Activated CD4-positive, alpha-beta T cell treated with anti-CD3 and anti-CD28 coated beads, Interleukin-2, amount 10 ng/mL, durations not matched to agents 24 days and 14 days (primary cell): ENCODE measurements around the gene RNASEL. TPM values are rescaled to one million over a fixed set of nuclear protein-coding genes. Genes with fewer than 3 reads are reported as not detected.

ENCODE experiments used
- DNase-seq: peaks from one replicate; pipeline ENCODE4 v3.0.0; 2022
- H3K27ac Mint-ChIP-seq: one replicate; pipeline ENCODE4 v1.8.0; 2022; ENCODE audit warnings: mild to moderate bottlenecking, mixed read lengths
- H3K27me3 Mint-ChIP-seq: one replicate; pipeline ENCODE4 v1.8.0; 2022; ENCODE audit warnings: mixed read lengths
- H3K36me3 Mint-ChIP-seq: one replicate; pipeline ENCODE4 v1.8.0; 2022; ENCODE audit warnings: low read depth, mild to moderate bottlenecking, mixed read lengths
- H3K4me1 Mint-ChIP-seq: one replicate; pipeline ENCODE4 v1.8.0; 2021; ENCODE audit warnings: mixed read lengths
- H3K4me3 Mint-ChIP-seq: one replicate; pipeline ENCODE4 v1.8.0; 2022; ENCODE audit warnings: mild to moderate bottlenecking, moderate library complexity, mixed read lengths
- H3K9me3 Mint-ChIP-seq: one replicate; pipeline ENCODE4 v1.8.0; 2021; ENCODE audit warnings: mixed read lengths
- intact Hi-C: fragments of 100-400 bp; cut with micrococcal nuclease; formaldehyde crosslinking; loops from one replicate; pipeline ENCODE4 v1.15.1; 2023
- total RNA-seq: library from RNA; stranded (reverse); gene quantifications from 2 replicates; pipeline ENCODE4 v1.2.3, GENCODE V29; 2022

The RNASEL gene
- total RNA-seq, 1 donor from 2014 or later = 4.8 TPM

DNA sequence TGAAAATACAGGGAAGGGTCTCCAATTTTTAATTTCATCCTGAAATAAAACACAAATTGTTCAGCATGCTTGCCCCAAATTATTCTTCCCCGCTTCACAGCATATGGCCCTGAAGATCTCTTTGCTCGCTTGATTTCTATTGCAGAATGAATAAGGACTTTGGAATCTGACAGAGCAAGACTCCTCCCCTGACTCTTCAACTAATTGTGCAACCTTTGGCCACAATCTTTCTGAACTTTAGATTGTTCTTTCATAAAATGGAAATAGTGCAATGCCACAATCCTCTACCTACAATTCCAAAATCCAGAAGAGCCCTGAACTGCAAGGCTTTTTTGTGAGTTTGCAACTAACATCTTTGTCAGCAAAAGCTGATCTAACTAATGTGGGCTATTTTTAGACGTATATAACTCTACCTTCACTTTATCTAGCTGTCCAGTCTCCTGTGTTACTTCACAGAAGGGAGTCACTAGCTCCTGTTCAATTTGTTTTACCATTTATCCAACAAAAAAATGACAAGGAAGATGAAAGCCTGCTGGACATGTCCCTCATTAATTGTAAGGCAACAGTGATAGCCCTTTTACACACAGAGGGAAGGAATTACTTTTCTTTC is 13.4 kb downstream of the RNASEL start:
- no peaks in the 10 kb centered on the region for H3K9me3 Mint-ChIP-seq
- no peak overlapping the region for H3K4me3 Mint-ChIP-seq
- no peaks in the 10 kb centered on the region for H3K27me3 Mint-ChIP-seq
- peaks cover 34% of the 10 kb centered on the region for H3K36me3 Mint-ChIP-seq
- intact Hi-C loops = no loop called here
- H3K4me1 Mint-ChIP-seq = peaks cover 3% of the 10 kb centered on the region
- no peak for DNase-seq
- H3K27ac Mint-ChIP-seq = no peak overlapping the region

DNA sequence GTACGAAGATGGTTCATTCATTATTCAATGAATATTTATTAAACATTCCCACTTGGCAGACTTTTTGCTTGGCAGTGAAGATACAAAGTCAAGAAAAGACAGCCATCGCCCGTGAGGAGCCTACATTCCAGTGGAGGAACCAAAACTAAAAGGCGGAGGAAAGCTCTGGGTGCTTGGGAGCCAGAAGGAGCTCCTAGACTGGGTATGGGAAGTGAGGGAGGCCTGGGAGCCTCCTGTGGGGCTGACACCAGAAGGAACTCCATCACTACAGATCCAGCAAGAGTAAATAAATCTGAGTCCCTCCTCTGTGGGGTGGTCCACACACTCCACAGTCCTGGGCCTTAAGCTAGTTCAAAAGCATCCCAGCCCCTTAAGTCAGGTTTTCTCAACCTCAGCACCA is 14.9 kb downstream of the RNASEL start:
- Mint-ChIP-seq H3K4me1 (no peaks in the 10 kb centered on the region), H3K9me3 (no peaks in the 10 kb centered on the region), H3K27me3 (no peaks in the 10 kb centered on the region), H3K4me3 (no peak overlapping the region), H3K27ac (no peak overlapping the region), H3K36me3 (peaks cover 22% of the 10 kb centered on the region)
- no peak for DNase-seq
- intact Hi-C loops = no loop called here

DNA sequence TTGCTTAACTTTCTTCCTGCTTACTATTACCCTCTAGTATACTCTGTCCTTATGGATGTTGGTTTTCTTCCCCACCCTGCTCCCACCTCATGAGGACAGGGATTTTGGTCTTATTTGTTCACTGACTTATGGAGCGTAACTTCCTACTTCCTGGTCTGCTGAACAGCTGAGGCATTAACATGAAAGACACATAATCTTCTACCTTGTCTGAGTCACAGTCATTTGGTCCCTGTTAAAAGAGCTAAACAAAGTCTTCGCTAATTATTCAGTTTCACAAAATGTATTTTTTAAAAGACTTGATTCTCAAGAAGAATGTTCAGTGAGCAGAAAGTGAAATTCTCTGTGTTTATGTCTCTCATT is 18.5 kb downstream of the RNASEL start:
- H3K27me3 Mint-ChIP-seq = no peaks in the 10 kb centered on the region
- intact Hi-C loops = no loop called here
- peaks cover 9% of the 10 kb centered on the region for H3K36me3 Mint-ChIP-seq
- no peak overlapping the region for H3K4me3 Mint-ChIP-seq
- H3K27ac Mint-ChIP-seq = no peak overlapping the region
- DNase-seq = no peak
- no peaks in the 10 kb centered on the region for H3K9me3 Mint-ChIP-seq
- H3K4me1 Mint-ChIP-seq = no peaks in the 10 kb centered on the region

DNA sequence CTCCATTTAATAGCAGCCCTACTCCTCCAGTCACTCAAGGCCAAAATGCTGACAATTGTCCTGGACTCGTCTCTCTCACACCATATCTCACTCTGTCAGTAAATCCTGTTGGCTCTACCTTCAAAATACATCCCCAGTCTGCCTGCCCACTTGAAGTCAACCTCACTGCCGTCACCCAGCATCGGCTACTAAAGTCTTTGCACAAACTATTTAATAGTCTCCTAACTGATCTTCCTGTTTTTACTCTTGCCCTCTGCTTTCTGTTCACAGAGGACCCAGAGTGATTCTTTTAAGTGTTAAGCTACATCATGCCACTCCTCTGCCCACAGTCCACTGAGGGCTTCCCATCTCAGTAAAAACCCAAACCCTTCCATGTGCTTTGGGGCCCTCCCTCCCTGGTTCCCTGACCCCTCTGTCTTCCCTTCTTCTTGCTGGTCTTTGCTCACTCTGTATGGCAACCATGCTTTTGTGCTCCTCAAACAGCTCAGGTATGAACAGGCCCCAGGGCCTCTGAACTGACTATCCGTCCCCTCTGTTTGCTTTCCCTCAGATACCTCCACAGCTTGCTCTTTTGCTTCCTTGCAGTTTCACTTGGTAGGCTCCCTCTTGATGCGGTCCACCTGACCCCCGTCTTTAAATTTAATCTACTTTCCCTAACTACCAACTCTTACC is 19.0 kb downstream of the RNASEL start:
- Mint-ChIP-seq H3K4me3 (no peak overlapping the region), H3K27ac (no peak overlapping the region), H3K4me1 (no peaks in the 10 kb centered on the region), H3K9me3 (no peaks in the 10 kb centered on the region), H3K36me3 (peaks cover 5% of the 10 kb centered on the region), H3K27me3 (peaks cover 4% of the 10 kb centered on the region)
- no peak for DNase-seq
- intact Hi-C loops = no loop called here

DNA sequence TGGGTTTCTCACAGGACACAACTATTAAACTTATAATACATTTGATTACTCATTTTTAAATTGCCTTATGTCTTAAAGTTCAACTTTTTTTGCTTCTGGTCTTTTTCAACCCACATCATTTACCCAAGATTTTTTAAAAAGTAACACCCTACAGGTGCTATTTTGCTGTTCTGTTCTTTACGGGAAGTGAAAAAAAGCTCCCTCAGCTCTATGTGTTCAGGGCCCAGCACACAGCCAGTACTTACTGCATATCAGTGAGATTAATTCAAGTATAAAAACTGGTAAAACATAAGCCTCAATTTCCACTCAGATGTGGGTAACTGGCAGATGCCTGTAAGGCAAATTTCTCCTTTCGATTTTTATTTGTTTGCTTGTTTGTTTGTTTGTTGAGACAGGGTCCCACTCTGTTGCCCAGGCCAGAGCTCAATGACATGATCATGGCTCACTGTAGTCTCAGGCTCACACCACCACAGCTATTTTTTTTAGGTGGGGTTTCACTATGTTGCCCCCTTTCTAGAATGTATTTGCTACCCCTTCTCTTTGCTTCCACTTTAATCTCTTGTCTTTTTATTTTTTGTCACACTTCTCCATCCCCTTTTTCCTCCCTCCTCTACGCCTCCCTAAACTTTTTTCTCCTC is 20.3 kb downstream of the RNASEL start:
- peaks cover 5% of the 10 kb centered on the region for H3K27me3 Mint-ChIP-seq
- H3K9me3 Mint-ChIP-seq = no peaks in the 10 kb centered on the region
- no peak overlapping the region for H3K27ac Mint-ChIP-seq
- intact Hi-C loops = no loop called here
- no peaks in the 10 kb centered on the region for H3K4me1 Mint-ChIP-seq
- DNase-seq = peak; percentile 18
- H3K4me3 Mint-ChIP-seq = no peak overlapping the region
- peaks cover 2% of the 10 kb centered on the region for H3K36me3 Mint-ChIP-seq

DNA sequence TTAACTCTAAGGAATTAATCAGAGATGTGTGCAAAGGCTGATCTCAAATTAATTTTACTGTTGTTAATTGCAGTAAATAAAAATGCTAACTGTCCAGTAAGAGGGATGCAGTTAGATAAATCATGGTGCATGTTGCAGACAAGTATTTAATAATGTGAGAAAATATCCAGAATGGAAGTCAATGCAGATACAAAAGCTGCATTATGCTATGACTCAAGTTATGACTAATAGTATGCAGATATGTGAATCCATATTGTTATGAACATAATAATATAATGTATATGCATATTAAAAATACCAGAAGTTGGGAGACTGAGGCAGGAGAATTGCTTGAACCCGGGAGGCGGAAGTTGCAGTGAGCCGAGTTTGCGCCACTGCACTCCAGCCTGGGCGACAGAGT is 21.4 kb downstream of the RNASEL start:
- H3K9me3 Mint-ChIP-seq = no peaks in the 10 kb centered on the region
- no peaks in the 10 kb centered on the region for H3K4me1 Mint-ChIP-seq
- no peak for DNase-seq
- H3K27ac Mint-ChIP-seq = no peak overlapping the region
- H3K36me3 Mint-ChIP-seq = no peaks in the 10 kb centered on the region
- intact Hi-C loops = no loop called here
- peaks cover 5% of the 10 kb centered on the region for H3K27me3 Mint-ChIP-seq
- no peak overlapping the region for H3K4me3 Mint-ChIP-seq

DNA sequence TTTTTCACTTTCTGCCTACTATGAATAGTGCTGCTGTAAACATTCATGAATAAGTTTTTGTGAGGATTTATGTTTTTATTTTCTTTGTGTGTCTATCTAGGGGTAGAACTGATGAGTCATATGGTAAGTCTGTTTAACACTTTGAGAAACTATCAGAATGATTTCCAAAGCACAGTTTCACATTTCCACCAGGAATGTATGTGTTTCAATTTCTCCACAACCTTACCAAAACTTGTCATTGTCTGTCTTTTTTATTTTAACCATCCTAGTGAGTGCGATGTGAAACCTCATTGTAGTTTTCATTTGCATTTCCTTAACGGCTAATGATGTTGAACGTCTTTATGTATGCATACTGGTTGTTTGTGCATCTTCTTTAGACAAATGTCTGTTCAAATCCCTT is 23.5 kb downstream of the RNASEL start:
- Mint-ChIP-seq H3K27me3 (peaks cover 7% of the 10 kb centered on the region), H3K36me3 (no peaks in the 10 kb centered on the region), H3K9me3 (no peaks in the 10 kb centered on the region), H3K27ac (no peak overlapping the region), H3K4me1 (no peaks in the 10 kb centered on the region), H3K4me3 (no peak overlapping the region)
- no peak for DNase-seq
- intact Hi-C loops = no loop called here

DNA sequence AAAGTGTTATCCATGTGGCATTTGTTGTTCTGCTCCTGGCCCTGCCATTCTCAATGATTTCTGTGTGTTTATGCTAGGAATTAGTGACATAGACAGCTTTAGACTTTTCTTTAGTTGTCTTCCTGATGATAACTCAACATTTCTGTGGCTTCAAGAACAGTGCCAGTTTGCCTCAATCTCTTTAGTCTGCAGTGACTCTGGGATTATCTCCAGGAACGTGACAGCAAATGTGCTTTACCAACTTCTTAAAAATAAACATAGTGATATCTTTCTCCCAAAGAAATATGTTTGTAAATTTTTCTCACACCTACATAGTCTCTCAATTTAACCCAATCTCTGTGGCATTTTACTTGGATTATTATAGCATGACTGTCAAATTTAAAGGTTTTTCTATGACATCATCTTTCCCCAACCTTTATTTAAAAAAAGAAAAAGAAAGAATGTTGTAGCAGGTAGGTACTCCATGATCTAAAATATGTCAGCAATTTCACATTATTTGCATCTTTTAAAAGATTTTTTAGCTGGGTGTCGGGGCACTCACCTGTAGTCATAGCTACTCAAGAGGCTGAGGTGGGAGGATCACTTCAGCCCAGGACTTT is 24.6 kb downstream of the RNASEL start:
- Mint-ChIP-seq H3K27ac (no peak overlapping the region), H3K9me3 (no peaks in the 10 kb centered on the region), H3K4me1 (no peaks in the 10 kb centered on the region), H3K36me3 (no peaks in the 10 kb centered on the region), H3K4me3 (no peak overlapping the region), H3K27me3 (peaks cover 8% of the 10 kb centered on the region)
- DNase-seq = no peak
- intact Hi-C loops = no loop called here

DNA sequence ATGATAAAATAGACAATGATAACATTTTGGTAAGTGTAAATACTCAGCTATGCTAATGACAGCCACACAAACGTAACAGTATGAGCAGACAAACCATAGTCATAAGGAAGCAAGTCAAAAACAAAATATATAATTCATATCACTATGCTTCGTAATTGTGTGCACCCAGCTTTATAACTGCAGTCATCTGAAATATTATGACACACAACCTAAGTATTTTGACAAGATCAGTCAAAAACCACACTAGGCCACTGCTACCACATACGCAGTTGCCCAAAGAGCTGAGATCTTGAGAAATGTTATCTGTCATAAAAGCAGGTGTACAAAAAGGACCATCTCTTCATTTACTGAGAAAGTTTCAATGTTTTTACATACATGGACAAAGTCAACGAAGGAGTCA is 26.0 kb downstream of the RNASEL start:
- no peak for DNase-seq
- Mint-ChIP-seq H3K36me3 (no peaks in the 10 kb centered on the region), H3K4me3 (no peak overlapping the region), H3K9me3 (no peaks in the 10 kb centered on the region), H3K4me1 (no peaks in the 10 kb centered on the region), H3K27me3 (peaks cover 8% of the 10 kb centered on the region), H3K27ac (no peak overlapping the region)
- intact Hi-C loops = no loop called here

DNA sequence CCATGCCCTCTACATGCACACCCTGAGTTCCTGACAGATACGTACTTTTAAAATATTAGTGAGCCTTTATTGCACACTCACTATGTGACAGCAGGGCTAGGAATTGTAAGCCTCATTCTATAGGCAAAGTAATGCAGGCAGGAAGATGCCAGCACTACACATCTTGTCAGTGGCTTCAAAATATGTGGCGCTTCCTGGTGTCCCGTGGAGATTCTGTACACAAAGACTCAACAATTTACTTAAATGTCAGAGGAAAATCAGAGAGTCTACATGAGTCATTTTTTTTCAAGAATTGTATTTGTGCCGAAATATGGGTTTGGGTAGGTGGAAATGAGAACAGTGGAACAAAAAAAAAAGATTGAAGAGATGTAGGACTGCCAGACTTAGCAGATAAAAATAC is 27.6 kb downstream of the RNASEL start:
- peaks cover 8% of the 10 kb centered on the region for H3K27me3 Mint-ChIP-seq
- no peaks in the 10 kb centered on the region for H3K36me3 Mint-ChIP-seq
- no peaks in the 10 kb centered on the region for H3K9me3 Mint-ChIP-seq
- DNase-seq = no peak
- H3K27ac Mint-ChIP-seq = no peak overlapping the region
- H3K4me1 Mint-ChIP-seq = no peaks in the 10 kb centered on the region
- intact Hi-C loops = no loop called here
- H3K4me3 Mint-ChIP-seq = no peak overlapping the region

DNA sequence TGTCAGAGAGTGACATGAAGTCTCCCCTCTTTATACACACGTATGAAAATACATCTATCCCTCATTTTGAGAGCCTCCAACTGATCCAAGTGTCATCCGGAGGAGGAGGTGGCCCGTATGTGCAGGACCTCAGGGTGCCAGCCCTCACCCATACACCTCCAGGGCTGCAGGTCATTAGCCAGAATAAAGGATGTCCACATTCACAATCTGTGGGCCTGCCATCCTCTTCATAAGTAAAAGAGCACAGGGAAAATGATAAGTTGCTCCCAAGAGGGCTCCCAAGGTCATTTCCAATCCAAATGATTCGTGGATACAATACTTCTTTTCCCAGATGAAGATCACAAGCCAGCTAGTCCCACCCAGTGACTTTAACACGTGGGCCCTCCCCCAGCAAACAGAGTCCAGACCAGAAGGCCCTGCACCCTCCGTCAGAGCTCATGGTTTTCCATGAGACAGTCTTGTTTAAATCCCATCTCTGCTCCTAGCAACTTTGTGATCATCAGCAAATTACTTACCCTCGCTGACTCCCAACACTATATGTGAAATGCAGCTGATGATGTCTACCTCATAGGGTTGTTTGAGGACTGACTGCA is 28.6 kb downstream of the RNASEL start:
- intact Hi-C loops = no loop called here
- no peak overlapping the region for H3K4me3 Mint-ChIP-seq
- no peak overlapping the region for H3K27ac Mint-ChIP-seq
- no peaks in the 10 kb centered on the region for H3K4me1 Mint-ChIP-seq
- DNase-seq = no peak
- H3K27me3 Mint-ChIP-seq = peaks cover 8% of the 10 kb centered on the region
- H3K36me3 Mint-ChIP-seq = no peaks in the 10 kb centered on the region
- H3K9me3 Mint-ChIP-seq = no peaks in the 10 kb centered on the region

DNA sequence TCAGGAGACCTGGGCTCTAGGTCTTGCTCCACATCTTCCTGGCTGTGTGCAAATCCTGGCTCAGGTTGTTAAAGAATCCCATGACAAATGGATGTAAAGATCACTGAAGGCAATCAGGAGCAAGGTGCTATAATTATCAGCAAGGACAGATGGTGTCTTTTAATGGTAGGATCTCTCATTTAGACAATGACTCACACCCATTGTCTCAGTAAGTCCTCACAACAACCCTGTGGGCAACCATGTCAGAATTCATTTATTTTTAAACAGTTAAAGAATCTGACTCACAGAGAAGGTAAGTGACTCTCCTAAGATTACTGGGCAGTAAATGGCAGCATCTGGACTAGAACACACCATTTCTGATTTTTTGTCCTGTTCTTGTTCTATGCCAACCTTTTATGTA is 32.8 kb downstream of the RNASEL start:
- intact Hi-C loops = no loop called here
- Mint-ChIP-seq H3K27me3 (peaks cover 1% of the 10 kb centered on the region), H3K9me3 (no peaks in the 10 kb centered on the region), H3K4me3 (no peak overlapping the region), H3K4me1 (no peaks in the 10 kb centered on the region), H3K27ac (no peak overlapping the region), H3K36me3 (no peaks in the 10 kb centered on the region)
- DNase-seq = no peak

DNA sequence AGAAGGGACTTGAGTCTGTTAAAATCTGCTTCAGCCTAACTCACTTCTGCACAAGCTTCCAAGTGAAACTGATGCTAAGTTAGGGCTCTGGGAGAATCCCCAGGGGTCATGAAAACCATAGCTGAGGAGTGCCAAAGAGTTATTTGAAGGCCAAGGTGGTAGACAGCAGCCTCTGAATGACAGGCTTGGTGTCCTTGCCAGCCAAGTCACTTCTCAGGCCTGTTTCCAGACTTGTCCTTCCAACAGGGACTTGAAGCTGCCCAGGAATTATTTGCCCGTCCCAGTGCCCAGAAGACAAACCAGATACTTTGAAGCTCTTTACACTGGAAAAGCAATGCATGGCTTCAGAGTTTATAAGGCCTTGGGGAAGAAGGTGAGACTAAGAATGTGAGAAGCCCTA is 33.6 kb downstream of the RNASEL start:
- Mint-ChIP-seq H3K27me3 (peaks cover 1% of the 10 kb centered on the region), H3K36me3 (no peaks in the 10 kb centered on the region), H3K4me1 (no peaks in the 10 kb centered on the region), H3K4me3 (no peak overlapping the region), H3K9me3 (no peaks in the 10 kb centered on the region), H3K27ac (no peak overlapping the region)
- intact Hi-C loops = no loop called here
- DNase-seq = no peak

DNA sequence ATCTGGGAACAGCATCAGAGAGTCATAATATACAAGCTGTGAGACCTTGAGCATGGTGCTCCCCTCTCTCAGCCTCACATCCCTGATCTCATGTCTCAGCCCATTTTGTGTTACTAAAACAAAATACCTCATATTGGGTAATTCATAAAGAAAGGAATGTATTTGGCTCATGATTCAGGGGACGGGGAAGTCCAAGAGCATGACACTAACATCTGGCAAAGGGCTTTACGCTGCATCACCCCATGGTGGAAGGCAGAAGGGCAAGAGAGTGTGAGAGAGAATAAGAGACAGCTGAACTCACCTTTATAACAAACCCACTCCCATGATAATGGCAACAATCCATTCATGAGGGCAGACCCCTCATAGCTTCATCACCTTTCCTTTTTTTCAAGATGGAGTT is 36.5 kb downstream of the RNASEL start:
- Mint-ChIP-seq H3K9me3 (no peaks in the 10 kb centered on the region), H3K4me3 (no peak overlapping the region), H3K27ac (no peak overlapping the region), H3K4me1 (no peaks in the 10 kb centered on the region), H3K27me3 (no peaks in the 10 kb centered on the region), H3K36me3 (no peaks in the 10 kb centered on the region)
- intact Hi-C loops = no loop called here
- no peak for DNase-seq
